Aorta (tissue), 5 donors: ENCODE results near the gene SH3BGRL3. TPM values are rescaled to one million over a fixed set of nuclear protein-coding genes. Genes with fewer than 3 reads are reported as not detected.

Experiments used
- ATAC-seq: fragments of 200-7000 bp; cut with Tn5 transposase; one replicate; pipeline ENCODE4 v1.9.1; 2022; ENCODE audit warnings: moderate library complexity; ENCODE audit not compliant: low FRiP score
- DNase-seq, 2 donors: peaks; one replicate each; pipeline ENCODE4 v3.0.0-alpha.2; 2020
- H3K27ac ChIP-seq, 2 donors: one replicate each; pipeline ENCODE4 v1.5.1; 2013; ENCODE audit warnings: low read length in 2 of 2, mild to moderate bottlenecking in 2 of 2, moderate library complexity in 2 of 2, control low read depth in 1 of 2, inconsistent platforms in 1 of 2, low read depth in 1 of 2
- H3K27me3 ChIP-seq, 2 donors: one replicate each; pipeline ENCODE4 v1.6.1; 2013; ENCODE audit warnings: control low read depth in 1 of 2, low read length in 1 of 2, mild to moderate bottlenecking in 1 of 2, moderate library complexity in 1 of 2; ENCODE audit not compliant: insufficient read depth in 2 of 2, control insufficient read depth in 1 of 2
- H3K36me3 ChIP-seq, 2 donors: one replicate each; pipeline ENCODE4 v1.6.1; 2013; ENCODE audit warnings: control low read depth in 1 of 2, low read length in 1 of 2, mild to moderate bottlenecking in 1 of 2; ENCODE audit not compliant: insufficient read depth in 2 of 2, control insufficient read depth in 1 of 2
- H3K4me1 ChIP-seq, 2 donors: one replicate each; pipeline ENCODE4 v1.6.1; 2013; ENCODE audit warnings: low read length in 2 of 2, control low read depth in 1 of 2, mild to moderate bottlenecking in 1 of 2, moderate library complexity in 1 of 2; ENCODE audit not compliant: insufficient read depth in 2 of 2, control insufficient read depth in 1 of 2
- H3K4me3 ChIP-seq, 2 donors: one replicate each; pipeline ENCODE4 v1.5.1; 2013; ENCODE audit warnings: low read length in 2 of 2, control low read depth in 1 of 2, mild to moderate bottlenecking in 1 of 2
- H3K9me3 ChIP-seq: one replicate; pipeline ENCODE4 v1.6.1; 2013; ENCODE audit warnings: mild to moderate bottlenecking, low read length; ENCODE audit not compliant: control insufficient read depth
- WGBS, 2 donors: extraction: QIAGEN DNeasy Blood & Tissue Kit; methylation state at CpG; one replicate each; pipeline ENCODE4 v1.1.7; 2013; 5-methylcytosine and 5-hydroxymethylcytosine counted together
- intact Hi-C, 2 donors: fragments of 100-400 bp; cut with DNase I; formaldehyde crosslinking; loops; one replicate each; pipeline versions ENCODE4 v1.14.2 to v1.15.0; 2022
- polyA plus RNA-seq, 2 donors: library from polyadenylated mRNA; stranded (reverse); fragments of 200-250 nt; gene quantifications; one replicate each; pipeline ENCODE4 v1.2.3, GENCODE V29; 2013
- total RNA-seq, 2 donors: library from RNA; stranded (reverse); fragmentation: NEBNext Ultra II Directional; extraction: Animal tissue kit (Norgen Biotek cat#: 25700); gene quantifications; one replicate each; pipeline ENCODE4 v1.2.1, GENCODE V29; 2021
- donor health status: healthy with polysubstance abuse.
- donor health status: Bipolar disorder and iron deficiency.
- donor health status: DM: no; HTN: no; CAD: no.
- donor health status: DM: no; HTN: no; CAD: no.
- donor health status: DM: yes; HTN: yes; CAD: no.

Gene SH3BGRL3
- total and polyA plus RNA-seq, 4 donors: 160 to 252 (median 226) TPM

DNA sequence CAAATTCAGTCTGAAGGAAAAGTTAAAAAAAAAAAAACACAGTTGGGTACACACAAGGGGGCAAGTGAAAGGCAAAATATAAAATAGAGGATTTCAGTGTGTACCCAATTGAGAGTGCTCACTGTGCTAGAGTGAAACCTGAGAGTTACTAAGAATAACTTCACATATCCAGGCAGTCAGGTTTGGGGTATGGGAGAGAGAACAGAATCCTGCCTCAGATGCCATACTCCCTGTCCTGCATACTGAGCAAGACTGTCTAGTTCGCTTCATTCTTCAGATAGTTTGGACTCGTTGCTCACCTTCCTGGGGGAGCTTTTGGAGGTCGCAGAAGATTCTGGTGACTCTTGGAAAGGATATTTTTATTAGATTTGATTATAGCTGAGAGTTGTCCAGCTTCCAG, 25.5 kb upstream of the SH3BGRL3 start:
- WGBS, 2 donors: 68 to 75% methylated on average over 3 of the region's 3 CpGs
- no peaks in the 10 kb centered on the region for H3K27me3 ChIP-seq
- H3K27ac ChIP-seq: no peak overlapping the region
- ATAC-seq (no peak), DNase-seq (no peak)
- no peaks in the 10 kb centered on the region for H3K4me1 ChIP-seq
- H3K4me3 ChIP-seq: no peak overlapping the region
- intact Hi-C loops: no loop called here
- H3K9me3 ChIP-seq: no peaks in the 10 kb centered on the region
- no peaks in the 10 kb centered on the region for H3K36me3 ChIP-seq

- 88 to 94% methylated on average over 2 of the region's 2 CpGs for WGBS, 2 donors
- Histone ChIP-seq H3K4me1 (no peaks in the 10 kb centered on the region), H3K4me3 (no peak overlapping the region), H3K27me3 (no peaks in the 10 kb centered on the region), H3K9me3 (no peaks in the 10 kb centered on the region), H3K36me3 (peaks cover 0 to 2% of the 10 kb centered on the region in 2 donors), H3K27ac (no peak overlapping the region)
- ATAC-seq (no peak), DNase-seq (no peak)
- intact Hi-C loops: no loop called here
Observed at GRCh38 chr1:26257222-26257621, 22.7 kb upstream of the SH3BGRL3 start.

GRCh38 chr1:26259005-26259404, 20.9 kb upstream of the SH3BGRL3 start:
- WGBS, 2 donors: 91 to 92% methylated on average over 2 of the region's 2 CpGs
- no peaks in the 10 kb centered on the region for H3K4me1 ChIP-seq
- H3K36me3 ChIP-seq: peaks cover 0 to 2% of the 10 kb centered on the region in 2 donors
- H3K27ac ChIP-seq: no peak overlapping the region
- DNase-seq (no peak), ATAC-seq (no peak)
- intact Hi-C loops: no loop called here
- H3K27me3 ChIP-seq: no peaks in the 10 kb centered on the region
- H3K4me3 ChIP-seq: no peak overlapping the region
- no peaks in the 10 kb centered on the region for H3K9me3 ChIP-seq

DNA sequence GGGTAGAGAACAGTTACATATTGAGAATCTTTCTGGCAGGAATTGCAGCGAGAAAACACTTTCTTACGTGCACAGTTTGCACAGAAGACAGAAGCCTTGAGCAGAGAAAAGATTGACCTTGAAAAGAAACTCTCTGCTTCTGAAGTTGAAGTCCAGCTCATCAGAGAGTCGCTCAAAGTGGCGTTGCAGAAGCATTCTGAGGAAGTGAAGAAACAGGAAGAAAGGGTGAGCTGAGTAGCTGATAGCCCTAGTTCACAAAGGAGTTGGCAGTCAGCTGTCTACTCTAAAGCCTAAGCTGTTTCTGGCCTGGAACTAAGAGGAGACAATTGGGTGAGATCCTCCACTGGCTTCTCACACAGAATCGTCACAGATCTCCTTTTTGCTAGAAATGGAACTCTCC, 20.3 kb upstream of the SH3BGRL3 start:
- no peak for ATAC-seq
- 93 to 97% methylated on average over 5 of the region's 5 CpGs for WGBS, 2 donors

GRCh38 chr1:26263212-26263611, 16.7 kb upstream of the SH3BGRL3 start:
- Histone ChIP-seq H3K27me3 (no peaks in the 10 kb centered on the region), H3K9me3 (no peaks in the 10 kb centered on the region), H3K4me3 (no peak overlapping the region), H3K36me3 (peaks cover 0 to 2% of the 10 kb centered on the region in 2 donors), H3K27ac (no peak overlapping the region), H3K4me1 (no peaks in the 10 kb centered on the region)
- 78 to 81% methylated on average over 5 of the region's 5 CpGs for WGBS, 2 donors
- intact Hi-C loops: no loop called here
- DNase-seq: no peak
- no peak for ATAC-seq

More for the DNA sequence above, 20.3 kb upstream of the SH3BGRL3 start:
- Histone ChIP-seq H3K27me3 (no peaks in the 10 kb centered on the region), H3K9me3 (no peaks in the 10 kb centered on the region), H3K4me3 (no peak overlapping the region), H3K27ac (no peak overlapping the region), H3K36me3 (peaks cover 0 to 2% of the 10 kb centered on the region in 2 donors), H3K4me1 (no peaks in the 10 kb centered on the region)
- intact Hi-C loops: no loop called here
- DNase-seq: no peak

DNA sequence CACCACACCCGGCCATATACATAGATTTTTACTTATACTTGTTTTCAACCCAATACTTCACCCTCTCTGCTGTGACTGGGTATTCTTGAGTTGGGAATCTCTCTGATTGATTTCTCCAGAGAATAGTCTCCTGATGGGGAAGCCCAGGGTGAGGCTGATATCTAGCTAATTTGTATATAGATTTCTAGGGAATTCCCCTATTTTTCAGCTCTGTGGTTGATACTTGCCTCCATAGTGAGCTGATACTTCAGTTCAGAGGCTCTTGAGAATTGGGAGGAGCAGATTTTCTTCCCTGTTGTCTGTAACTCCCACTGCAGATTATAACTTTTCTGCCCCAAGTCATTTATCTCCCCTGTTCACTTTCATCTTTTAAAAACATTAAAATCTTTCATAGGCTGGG, 14.5 kb upstream of the SH3BGRL3 start:
- Histone ChIP-seq H3K27ac (no peak overlapping the region), H3K27me3 (no peaks in the 10 kb centered on the region), H3K4me1 (no peaks in the 10 kb centered on the region), H3K36me3 (no peaks in the 10 kb centered on the region), H3K9me3 (no peaks in the 10 kb centered on the region), H3K4me3 (no peak overlapping the region)
- ATAC-seq (no peak), DNase-seq (no peak)
- intact Hi-C loops: no loop called here
- 98 to 100% methylated on average over 1 of the region's 1 CpG for WGBS, 2 donors

- WGBS, 2 donors: 97 to 98% methylated on average over 9 of the region's 9 CpGs
- ATAC-seq: no peak
- H3K36me3 ChIP-seq: no peaks in the 10 kb centered on the region
Observed at GRCh38 chr1:26268290-26269197, 11.3 kb upstream of the SH3BGRL3 start.

GRCh38 chr1:26269198-26269550, 10.7 kb upstream of the SH3BGRL3 start:
- 98 to 99% methylated on average over 4 of the region's 4 CpGs for WGBS, 2 donors
- Histone ChIP-seq H3K27ac (no peak overlapping the region), H3K36me3 (no peaks in the 10 kb centered on the region), H3K9me3 (no peaks in the 10 kb centered on the region), H3K4me1 (no peaks in the 10 kb centered on the region), H3K27me3 (no peaks in the 10 kb centered on the region), H3K4me3 (no peak overlapping the region)
- no peak for DNase-seq
- no peak for ATAC-seq
- intact Hi-C loops: no loop called here

More at GRCh38 chr1:26268290-26269197, 11.3 kb upstream of the SH3BGRL3 start:
- no peak overlapping the region for H3K27ac ChIP-seq
- H3K4me1 ChIP-seq: no peaks in the 10 kb centered on the region
- intact Hi-C loops: no loop called here
- H3K9me3 ChIP-seq: no peaks in the 10 kb centered on the region
- H3K27me3 ChIP-seq: no peaks in the 10 kb centered on the region
- H3K4me3 ChIP-seq: no peak overlapping the region
- DNase-seq: no peak

DNA sequence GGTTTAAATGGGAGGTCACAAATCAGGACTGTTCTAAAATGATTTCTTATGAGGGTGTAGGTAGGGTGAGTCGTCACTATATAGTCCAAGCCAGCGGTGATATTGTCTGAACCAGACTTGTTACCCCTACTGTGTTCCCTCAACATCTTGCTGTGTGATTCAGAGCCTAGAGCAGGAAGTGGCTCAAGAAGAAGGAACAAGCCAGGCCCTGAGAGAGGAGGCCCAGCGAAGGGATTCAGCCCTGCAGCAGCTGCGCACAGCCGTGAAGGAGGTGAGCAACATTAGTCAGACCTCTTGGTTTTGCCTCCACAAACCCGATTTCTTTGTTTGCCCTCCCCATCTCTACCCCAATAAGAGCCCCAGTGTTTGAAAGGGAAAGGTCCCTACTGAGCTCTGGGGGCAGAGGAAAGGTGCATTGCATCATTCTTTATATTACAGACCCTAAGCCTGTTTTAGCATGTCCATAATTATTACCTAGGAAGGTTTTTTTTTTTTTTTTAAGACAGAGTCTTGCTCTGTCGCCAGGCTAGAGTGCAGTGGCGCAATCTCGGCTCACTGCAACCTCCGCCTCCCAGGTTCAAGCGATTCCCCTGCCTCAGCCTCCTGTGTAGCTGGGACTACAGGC, 5.0 kb upstream of the SH3BGRL3 start:
- Histone ChIP-seq H3K36me3 (no peaks in the 10 kb centered on the region), H3K9me3 (no peaks in the 10 kb centered on the region), H3K27ac (no peak overlapping the region), H3K4me1 (no peaks in the 10 kb centered on the region), H3K27me3 (no peaks in the 10 kb centered on the region), H3K4me3 (no peak overlapping the region)
- ATAC-seq (no peak), DNase-seq (peak in 1 of 2 donors; percentile 72)
- WGBS, 2 donors: 88 to 91% methylated on average over 11 of the region's 11 CpGs
- intact Hi-C loops: loop anchor here (1.0 kb wide), 2 partner anchors 46 to 47 kb away; no protein-coding TSS in a partner anchor
